HG03175 (cell line): ENCODE measurements around the gene CCL28.
"Not testable (repeated sequence)": the region's sequence is repeated elsewhere in the genome, so short reads cannot be mapped to it uniquely, and the experiment has no call there.

Source experiments
- ATAC-seq: cut with Tn5 transposase; IDR thresholded peaks from one replicate; pipeline ENCODE4 v1.9.1; 2021; ENCODE audit warnings: mild to moderate bottlenecking, moderate library complexity; ENCODE audit not compliant: unreplicated experiment

Gene CCL28

DNA sequence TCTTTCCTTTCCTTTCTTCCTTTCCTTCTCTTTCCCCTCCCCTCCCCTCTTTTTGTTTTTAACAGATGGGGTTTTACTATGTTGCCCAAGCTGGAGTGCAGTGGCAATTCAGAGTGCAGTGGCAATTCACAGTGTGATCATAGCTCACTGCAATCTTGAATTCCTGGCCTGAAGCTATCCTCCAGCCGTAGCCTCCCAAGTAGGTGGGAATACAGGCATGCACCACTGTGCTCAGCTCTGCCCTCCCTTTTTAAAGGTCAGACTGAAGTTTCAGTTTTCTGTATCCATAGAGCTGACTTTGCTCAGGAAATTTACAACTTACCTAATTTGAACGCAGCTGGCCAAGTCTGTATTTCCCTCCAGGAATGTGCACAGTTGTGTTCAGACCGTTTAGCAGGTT is 696 bp downstream of the CCL28 start:
- no peak for ATAC-seq

DNA sequence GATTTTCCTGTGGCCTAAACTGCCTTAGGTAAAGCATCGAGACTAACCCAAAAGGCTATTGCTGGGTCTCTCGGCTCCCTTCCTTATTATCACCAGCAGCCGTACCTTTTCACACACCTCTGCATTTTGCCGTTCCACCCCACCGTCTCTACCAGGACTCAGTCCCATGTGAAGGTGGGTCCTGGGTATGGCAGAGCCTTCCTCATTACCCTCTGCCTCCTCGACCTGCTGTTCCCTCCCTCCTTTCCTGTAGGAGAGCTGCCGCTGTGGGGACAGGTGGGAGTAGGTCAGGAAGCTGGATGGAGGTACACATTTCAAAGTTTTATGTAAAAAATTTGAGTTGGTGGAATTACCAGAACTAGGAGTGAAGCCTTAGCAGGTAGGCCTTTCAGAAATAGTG is 1.8 kb downstream of the CCL28 start:
- no peak for ATAC-seq

DNA sequence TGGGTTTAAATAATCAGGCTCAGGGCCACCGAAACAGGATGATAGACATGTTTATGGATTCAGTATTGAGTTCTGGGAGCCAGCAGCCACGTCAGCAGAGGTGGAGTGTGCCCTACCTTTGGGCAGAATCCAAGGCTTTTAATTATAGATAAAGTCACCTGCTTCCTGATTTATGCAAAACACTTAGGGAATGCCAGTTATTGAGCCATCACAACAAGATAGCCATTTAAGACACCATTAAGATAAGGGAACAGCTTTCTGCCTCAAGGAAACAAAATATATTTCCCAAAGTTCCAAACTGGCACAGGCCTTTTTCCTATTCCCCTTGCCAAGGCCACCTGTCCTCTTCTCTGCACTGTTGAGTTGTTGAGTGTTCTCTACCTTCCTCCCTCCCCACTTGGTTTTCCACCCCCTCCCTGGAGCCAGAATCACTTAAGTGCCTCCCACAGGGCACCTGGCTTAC is 2.4 kb downstream of the CCL28 start:
- ATAC-seq: no peak

DNA sequence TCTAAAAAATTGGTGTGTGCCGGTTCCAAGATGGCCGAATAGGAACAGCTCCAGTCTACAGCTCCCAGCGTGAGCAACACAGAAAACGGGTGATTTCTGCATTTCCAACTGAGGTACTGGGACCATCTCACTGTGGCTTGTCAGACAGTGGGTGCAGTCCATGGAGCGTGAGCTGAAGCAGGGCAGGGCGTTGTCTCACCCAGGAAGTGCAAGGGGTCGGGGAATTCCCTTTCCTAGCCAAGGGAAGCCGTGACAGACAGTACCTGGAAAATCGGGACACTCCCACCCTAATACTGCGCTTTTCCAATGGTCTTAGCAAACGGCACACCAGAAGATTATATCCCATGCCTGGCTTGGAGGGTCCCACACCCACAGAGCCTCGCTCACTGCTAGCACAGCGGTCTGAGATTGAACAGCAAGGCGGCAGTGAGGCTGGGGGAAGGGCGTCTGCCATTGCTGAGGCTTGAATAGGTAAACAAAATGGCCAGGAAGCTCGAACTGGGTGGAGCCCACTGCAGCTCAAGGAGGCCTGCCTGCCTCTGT is 9.6 kb downstream of the CCL28 start:
- ATAC-seq: not testable (repeated sequence)

DNA sequence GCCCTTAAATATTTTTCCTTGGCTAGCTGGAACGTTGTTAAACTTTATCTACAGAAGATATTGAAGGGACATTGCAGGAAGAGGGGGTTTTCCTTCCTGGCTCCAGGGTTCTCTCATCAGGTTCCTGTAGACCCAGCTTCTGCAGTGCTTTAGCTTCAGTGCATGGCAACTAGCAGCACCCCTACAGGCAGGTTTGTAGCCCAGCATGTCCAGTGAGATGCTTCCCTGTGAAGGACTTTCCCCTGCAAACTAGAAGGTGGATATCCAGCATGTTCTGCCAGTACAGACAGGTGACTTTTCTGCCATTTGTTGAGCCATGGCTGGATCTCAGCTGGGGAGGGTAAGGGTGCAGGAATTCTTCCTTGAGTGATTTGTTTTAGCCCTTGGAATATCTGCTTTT is 10.4 kb downstream of the CCL28 start:
- no peak for ATAC-seq

DNA sequence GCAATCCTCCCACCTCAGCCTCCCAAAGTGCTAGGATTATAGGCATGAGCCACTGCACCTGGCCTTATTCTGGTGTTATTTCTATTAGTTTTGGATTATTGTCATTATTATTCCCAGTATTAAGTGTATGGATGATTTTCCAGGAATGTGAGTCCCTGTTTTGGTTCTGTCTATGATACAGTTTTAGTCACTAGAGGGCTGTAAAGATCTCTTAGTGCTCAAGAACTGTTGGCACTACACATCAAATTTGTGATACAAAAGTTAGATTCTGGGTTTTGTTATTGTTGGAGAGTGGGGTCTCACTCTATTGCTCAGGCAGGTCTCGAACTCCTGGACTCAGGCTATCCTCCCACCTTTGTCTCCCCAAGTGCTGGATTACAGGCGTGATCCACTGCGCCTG is 12.1 kb downstream of the CCL28 start:
- no peak for ATAC-seq

DNA sequence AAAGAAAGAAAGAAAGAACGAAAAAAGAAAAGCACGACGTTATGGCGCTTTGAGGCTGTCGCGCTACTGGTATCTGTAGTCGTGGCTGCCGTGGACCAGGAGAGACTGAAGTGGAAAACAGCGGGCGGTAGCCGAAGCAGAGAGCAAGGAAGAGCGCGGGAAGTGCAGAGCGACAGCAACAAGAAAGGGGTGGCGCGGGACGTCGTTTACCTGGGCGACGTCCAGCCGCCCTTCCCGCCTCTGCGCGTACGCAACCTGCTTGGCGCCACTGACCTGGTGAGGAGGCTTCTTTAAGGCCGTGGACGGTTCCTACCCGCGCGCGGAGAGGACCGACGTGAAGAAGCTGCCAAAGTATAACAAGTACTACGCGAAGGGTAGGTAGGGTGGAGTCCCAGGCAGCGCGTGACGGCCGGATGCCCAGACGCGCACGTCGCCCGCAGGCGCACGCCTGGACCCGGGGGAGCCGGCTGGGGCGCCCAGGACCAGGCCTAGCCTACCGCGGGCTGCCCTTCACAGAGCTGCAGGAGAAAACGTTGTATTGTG is 15.4 kb downstream of the CCL28 start:
- ATAC-seq: peak; percentile 97

DNA sequence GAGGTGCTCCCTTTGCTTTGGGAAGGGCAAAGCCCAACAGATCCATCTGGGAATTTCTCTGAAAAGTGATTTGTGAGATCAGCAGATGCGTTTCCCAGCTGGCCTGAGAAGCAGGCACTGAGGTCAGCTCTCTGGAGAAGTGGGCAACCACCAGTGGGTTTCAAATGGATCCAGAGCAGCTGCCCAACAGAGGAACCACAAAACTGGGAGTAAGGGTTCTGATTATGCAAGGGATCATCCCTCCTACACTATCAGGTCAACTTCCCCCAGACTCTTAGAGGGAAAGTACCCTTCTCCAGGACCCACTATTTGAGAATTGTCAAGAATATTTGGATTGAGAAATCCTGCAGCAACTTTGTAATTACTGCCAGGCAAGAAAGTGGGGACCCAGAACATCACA is 21.7 kb downstream of the CCL28 start:
- no peak for ATAC-seq

DNA sequence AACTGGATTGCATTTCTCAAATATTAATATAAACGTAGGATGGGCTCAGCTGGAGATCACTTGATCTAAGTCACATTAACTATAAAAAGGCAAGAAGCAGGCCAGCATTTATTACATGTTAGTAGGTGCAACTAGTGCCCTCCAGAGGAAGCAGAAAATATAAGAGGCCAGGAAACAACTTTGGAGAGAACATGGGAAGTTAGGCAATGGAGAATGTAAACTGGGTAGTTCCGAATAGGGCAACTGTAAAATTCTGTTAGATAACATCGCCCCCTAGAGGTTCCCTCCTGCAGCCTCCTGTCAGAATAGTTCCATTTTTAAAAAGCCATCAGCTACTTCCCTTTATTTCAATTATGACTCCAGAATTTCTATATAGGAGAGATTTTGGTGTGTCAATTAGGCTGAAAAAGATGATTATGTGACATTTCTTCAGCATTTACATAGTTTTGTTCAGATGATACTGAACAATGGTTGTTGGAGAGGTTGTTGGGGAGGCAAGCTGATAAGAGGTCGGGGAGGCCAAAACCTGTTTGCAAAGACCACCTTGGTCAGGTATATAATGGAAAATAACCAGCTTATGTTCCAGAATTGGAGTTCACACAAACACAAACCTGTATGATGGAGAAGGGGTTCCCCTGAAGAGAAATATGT is 22.4 kb downstream of the CCL28 start:
- ATAC-seq: peak; percentile 64

DNA sequence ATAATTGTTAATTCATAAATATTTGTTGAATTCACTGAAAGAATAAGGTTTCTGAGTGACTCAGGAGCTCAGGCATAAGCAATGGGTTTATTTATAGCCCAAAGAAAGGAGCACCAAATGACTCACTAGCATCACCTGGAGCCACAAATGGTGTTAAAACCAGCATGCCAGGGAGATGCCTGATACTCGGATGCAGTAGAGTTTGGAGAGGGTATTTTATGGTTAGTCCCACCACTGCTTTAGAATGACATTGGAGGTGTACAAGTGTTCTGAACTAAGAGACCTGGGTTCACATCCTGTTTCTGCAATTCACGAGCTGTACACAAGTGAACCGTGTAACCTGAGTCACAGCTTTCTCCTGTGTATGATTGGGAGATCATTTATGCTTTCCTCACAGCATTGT is 25.2 kb downstream of the CCL28 start:
- ATAC-seq: peak; percentile 55

DNA sequence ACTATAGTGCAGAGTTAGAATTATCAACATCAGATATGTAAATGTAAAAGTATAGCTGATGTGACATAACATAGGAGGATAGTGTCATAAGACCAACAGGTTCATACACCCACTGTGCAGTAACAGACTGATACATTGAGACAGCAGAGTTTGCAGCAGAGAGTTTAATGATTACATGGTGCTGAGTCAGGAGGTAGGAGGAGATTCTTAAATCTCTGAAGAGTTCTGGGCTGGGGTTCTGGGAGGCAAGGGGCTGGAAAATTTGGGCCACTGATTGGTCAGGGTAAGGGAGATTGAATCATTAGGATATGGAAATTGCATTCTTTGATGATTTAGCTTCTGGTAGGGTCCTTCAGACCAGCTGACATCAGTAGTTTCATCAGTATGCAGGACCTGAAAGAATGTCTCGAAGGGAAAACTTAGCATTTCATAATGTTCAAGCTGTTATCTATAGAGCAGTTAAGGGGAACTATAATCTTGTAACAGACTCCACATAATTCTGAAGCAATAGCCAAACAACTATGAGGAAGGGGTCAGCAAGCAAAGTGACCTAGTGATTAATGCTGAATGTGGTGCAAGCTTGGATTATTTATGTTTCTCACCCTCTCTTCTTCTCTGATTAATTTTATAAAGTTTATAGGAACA is 35.6 kb downstream of the CCL28 start:
- ATAC-seq: no peak

DNA sequence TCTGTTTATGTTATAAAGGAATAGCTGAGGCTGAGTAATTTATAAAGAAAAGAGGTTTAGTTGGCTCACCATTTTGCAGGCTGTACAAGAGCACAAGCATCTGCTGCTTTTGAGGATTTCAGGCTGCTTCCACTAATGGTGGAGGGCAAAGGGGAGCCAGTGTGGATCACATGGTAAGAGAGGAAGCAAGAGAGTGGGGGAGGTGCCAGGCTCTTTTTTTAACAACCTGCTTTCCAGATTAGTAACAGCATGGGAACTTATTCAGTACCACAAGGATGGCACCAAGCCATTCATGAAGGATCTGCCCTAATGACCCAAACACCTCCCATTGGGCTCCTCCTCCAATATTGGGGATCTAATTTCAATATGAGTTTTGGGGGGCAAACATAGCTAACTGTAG is 40.4 kb downstream of the CCL28 start:
- ATAC-seq: no peak

DNA sequence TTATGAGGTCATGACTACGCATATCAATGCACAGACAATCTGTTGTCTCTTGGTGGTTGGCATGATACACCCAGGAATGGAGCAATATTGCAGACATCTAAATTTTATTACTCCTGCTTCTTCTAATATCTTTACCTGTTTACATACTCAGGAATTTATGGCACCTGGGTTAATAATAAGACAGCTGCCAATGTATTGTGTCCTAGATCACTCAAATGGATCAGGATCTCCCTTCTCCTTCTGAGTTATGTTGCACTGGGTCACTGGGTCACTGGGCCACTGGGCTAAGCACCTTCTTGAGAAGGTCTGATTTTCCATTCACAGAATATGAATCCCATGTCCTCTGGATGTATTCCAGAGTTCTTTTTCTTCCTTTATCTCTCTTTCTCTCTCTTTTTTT is 41.8 kb downstream of the CCL28 start:
- no peak for ATAC-seq

DNA sequence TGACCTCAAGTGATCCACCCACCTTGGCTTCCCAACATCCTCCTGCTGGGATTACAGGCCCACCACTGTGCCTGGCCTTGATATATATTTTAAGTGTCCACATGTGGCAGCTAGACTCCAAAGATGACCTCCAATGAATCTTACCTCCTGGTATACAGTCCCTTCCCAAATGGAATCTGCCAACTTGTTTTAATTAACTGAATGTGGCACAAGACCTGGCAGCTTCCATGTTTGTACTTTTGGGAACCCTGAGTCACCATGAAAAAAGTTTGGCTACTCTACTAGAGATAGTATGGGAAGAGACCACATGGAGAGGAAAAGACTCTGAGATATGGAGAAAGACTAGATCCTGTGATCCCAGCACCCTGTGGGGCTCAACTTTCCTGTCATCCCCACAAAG is 42.5 kb downstream of the CCL28 start:
- no peak for ATAC-seq

DNA sequence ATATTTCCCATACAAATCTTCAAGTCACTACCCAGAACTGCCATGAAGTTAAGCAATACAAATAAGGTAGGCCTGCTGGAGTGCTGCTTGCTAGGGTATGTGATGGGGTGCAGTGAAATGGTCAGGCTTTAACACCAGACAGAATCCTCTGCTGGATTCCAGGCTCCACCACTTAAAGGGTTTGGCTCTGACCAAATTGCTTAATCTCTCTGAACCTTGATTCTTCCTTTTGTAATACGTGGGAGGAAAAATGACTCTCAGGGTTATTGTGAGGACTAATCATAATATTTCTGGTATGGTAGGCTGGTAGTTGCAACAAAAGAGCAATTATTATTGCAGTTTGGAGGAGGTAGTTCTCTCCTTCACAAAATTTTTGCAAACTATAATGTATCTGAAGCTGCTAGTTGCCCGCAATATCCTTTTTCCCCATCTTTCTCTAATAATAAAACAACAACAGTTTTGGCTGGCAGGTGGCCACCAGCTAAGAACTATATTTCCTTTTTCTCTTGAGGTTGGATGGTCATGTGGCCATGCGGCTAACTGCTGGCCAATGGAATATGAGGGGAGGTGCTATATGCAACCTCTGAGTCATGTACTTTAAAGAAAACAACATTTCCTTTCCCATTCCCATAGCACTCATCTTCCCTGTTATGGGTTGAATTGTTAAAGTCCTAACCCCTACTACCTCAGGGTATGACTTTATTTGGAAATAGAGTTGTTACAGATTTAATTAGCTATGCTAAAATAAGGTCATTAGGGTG is 44.1 kb downstream of the CCL28 start:
- no peak for ATAC-seq

DNA sequence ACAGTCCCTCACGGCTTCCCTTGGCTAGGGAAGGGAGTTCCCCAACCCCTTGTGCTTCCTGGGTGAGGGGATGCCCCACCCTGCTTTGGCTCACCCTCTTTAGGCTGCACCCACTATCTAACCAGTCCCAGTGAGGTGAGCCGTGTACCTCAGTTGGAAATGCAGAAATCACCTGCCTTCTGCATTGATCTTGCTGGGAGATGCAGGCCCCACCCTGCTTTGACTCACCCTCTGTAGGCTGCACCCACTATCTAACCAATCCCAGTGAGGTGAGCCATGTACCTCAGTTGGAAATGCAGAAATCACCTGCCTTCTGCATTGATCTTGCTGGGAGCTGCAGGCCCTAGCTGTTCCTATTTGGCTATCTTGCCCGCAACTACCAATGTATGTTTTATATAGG is 44.7 kb downstream of the CCL28 start:
- ATAC-seq: no peak

DNA sequence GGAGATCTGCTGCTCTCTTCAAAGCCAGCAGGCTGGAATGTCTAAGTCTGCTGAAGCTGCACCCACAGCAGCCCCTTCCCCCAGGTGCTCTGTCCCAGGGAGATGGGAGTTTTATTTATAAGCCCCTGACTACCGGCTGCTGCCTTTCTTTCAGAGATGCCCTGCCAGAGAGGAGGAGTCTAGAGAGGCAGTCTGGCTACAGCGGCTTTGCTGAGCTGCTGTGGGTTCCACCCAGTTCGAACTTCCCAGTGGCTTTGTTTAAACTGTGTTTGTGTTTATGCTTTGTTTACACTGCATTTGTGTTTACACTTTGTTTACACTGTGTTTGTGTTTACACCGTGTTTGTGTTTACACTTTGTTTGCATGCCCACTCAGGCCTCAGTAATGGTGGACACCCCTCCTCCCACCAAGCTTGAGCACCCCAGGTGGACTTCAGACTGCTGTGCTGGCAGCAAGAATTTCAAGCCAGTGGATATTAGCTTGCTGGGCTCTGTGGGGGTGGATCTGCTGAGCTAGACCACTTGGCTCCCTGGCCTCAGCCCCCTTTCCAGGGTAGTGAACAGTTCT is 45.4 kb downstream of the CCL28 start:
- ATAC-seq: not testable (repeated sequence)

DNA sequence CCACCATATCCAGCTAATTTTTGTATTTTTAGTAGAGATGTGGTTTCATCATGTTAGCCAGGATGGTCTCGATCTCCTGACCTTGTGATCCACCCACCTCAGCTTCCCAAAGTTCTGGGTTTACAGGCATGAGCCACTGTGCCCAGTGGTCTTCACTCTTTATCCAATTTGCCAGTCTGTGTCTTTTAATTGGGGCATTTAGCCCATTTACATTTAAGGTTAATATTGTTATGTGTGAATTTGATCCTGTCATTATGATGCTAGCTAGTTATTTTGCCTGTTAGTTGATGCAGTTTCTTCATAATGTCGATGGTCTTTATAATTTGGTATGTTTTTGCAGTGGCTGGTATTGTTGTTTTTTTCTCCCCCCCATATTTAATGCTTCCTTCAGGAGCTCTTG is 47.0 kb downstream of the CCL28 start:
- not testable (repeated sequence) for ATAC-seq

DNA sequence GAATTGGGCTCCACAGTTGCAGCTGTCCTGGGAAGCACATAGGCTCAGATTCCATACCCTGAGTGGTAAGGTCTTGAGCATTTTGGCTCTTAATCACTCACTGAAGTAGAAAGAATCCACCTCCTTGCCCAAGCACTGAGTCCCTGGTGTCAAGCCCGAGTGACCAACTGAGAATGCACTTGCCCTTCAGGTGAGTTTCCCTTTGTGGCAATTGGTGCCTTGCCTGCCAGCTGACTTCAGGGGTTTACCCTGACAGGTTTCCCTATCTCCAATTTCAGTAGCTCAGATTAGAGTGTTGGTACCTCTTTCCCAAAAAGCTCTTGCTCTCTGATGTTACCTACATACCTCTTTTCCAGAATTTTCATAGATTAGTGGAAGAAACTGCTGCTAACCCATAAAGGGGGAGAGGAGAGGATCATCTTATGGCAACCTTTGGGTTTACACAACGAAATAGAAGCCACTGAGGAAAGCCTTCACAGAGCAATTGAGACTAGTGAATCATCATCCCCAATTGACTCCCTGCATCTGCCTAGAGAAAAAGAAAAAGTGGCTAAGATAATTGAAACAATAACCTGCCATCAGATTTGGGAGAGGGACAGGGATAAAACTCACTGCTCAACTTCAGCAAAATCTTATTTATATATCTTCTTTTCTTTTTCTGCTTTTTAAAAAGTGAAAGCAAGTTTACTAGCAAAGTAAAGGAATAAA is 48.6 kb downstream of the CCL28 start:
- ATAC-seq: no peak

DNA sequence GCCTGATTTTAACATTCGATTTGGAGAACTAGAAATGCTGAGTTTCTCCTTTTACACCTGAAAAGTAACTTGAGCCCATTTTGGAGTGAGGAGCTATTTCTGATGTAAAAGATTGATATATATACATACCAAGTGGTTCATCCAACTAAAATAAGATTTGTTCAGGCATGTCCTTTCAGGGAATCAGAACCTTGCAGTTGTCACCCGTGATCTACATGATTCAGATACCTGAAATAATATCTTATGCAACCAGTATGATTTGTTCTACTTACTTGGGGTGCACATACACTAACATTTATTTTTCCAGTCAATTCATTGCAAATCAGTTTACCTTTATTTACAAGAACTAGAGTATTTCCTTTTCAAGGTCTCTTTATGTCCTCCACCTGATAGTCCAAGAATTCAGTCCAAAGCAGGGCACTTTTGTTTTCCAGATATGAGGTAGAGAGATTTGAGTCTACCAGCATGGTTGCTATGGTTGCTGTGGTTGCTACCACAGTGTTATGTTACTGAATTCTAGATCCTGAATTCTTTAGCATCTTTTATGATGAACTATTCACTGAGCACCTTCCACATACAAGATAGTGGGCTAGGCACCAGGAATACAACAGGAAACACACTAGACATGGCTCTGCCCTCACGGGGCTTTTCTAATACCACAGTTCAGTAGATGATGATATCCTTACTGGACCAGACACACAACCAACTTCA is 49.3 kb downstream of the CCL28 start:
- ATAC-seq: no peak
